Stomach (tissue), 9 donors: ENCODE data around the gene TMEFF2. TPM values are rescaled to one million over a fixed set of nuclear protein-coding genes. Genes with fewer than 3 reads are reported as not detected.
A peak's percentile ranks its signal among the peaks of the same experiment; 100 is the strongest.

Experiments
- DNase-seq, 2 donors: peaks; one replicate each; pipeline versions ENCODE4 v3.0.0 to v3.0.0-alpha.2; 2013 to 2019
- H3K27ac ChIP-seq, 5 donors: fragments of 200-600 bp in 4 of 5; sonication (generic) in 4 of 5; one replicate each; pipeline ENCODE4 v1.5.1; 2013 to 2019; ENCODE audit warnings: mild to moderate bottlenecking in 1 of 5, moderate library complexity in 1 of 5
- H3K27me3 ChIP-seq, 3 donors: fragments of 200-600 bp; sonication (generic); one replicate each; pipeline ENCODE4 v1.5.1; 2017 to 2019; ENCODE audit warnings: mixed run types in 1 of 3
- H3K36me3 ChIP-seq, 4 donors: fragments of 200-600 bp; sonication (generic); 1 replicate in 3 of 4; 2 replicates in 1 of 4; pipeline ENCODE4 v1.5.1; 2016 to 2019
- H3K4me1 ChIP-seq, 4 donors: fragments of 200-600 bp; sonication (generic); one replicate each; pipeline ENCODE4 v1.5.1; 2016 to 2019
- H3K4me3 ChIP-seq, 4 donors: fragments of 200-600 bp; sonication (generic) in 3 of 4; one replicate each; pipeline ENCODE4 v1.5.1; 2016 to 2019; ENCODE audit warnings: mild to moderate bottlenecking in 1 of 4
- H3K9me3 ChIP-seq, 4 donors: fragments of 200-600 bp; sonication (generic); one replicate each; pipeline ENCODE4 v1.5.1; 2016 to 2019
- CTCF ChIP-seq, 7 experiments: fragments of 450-650 bp in 4 of 7; fragments of 200-600 bp in 3 of 7; sonication (generic) in 3 of 7; IDR thresholded peaks; one replicate each; pipeline ENCODE4 v1.5.1; 2016 to 2019; ENCODE audit warnings: antibody characterized with exemption in 7 of 7, control low read depth in 2 of 7, mild to moderate bottlenecking in 1 of 7
- EP300 ChIP-seq: sonication (generic); formaldehyde crosslinking; IDR thresholded peaks from one replicate; pipeline ENCODE4 v1.6.1; 2017; ENCODE audit warnings: antibody characterized with exemption
- POLR2A ChIP-seq, 4 donors: fragments of 450-650 bp; IDR thresholded peaks; one replicate each; pipeline ENCODE4 v1.6.1; 2016; ENCODE audit warnings: antibody characterized with exemption in 4 of 4, control low read depth in 2 of 4, mild to moderate bottlenecking in 1 of 4, moderate library complexity in 1 of 4
- POLR2AphosphoS5 ChIP-seq, 3 donors: sonication (generic); formaldehyde crosslinking; IDR thresholded peaks; one replicate each; pipeline ENCODE4 v1.6.1; 2016; ENCODE audit warnings: antibody characterized with exemption in 3 of 3
- WGBS, 5 donors: extraction: QIAGEN DNeasy Blood & Tissue Kit in 3 of 5; methylation state at CpG; one replicate each; pipeline versions ENCODE4 v1.1.5 to v1.1.7; 2013 to 2018; 5-methylcytosine and 5-hydroxymethylcytosine counted together
- intact Hi-C: fragments of 100-400 bp; cut with DNase I; formaldehyde crosslinking; loops from one replicate; pipeline ENCODE4 v1.15.1; 2023; ENCODE audit warnings: low total_unique reads
- polyA plus RNA-seq, 3 donors: library from polyadenylated mRNA; stranded (reverse); fragments of 200-250 nt; gene quantifications; one replicate each; pipeline ENCODE4 v1.2.3, GENCODE V29; 2013
- total RNA-seq, 5 donors: library from RNA; depleted of rRNA; stranded (reverse); fragments of >200 nt; gene quantifications; one replicate each; pipeline versions ENCODE4 v1.1.0 to v1.2.3, GENCODE V29; 2014 to 2016
- donor health status: healthy with polysubstance abuse.
- donor health status: Bipolar disorder and iron deficiency.
- donor health status: healthy.

The TMEFF2 gene
- total and polyA plus RNA-seq, 8 donors: 0.23 to 0.50 (median 0.37) TPM; not detected in 3

- DNase-seq: peak in 1 of 2 donors; percentile 28
- no peaks in the 10 kb centered on the region for H3K27me3 ChIP-seq
- H3K27ac ChIP-seq: no peak overlapping the region
- H3K9me3 ChIP-seq: no peaks in the 10 kb centered on the region
- 40 to 47% (median 45%) methylated on average over 7 of the region's 7 CpGs for WGBS, 5 donors
- H3K4me3 ChIP-seq: no peak overlapping the region
- H3K36me3 ChIP-seq: no peaks in the 10 kb centered on the region
- no peak for TF ChIP-seq POLR2AphosphoS5 (IDR thresholded peaks at IDR 0.05)
- no peak for TF ChIP-seq POLR2A (IDR thresholded peaks at IDR 0.05)
- TF ChIP-seq CTCF (IDR thresholded peaks at IDR 0.05): no peak
- TF ChIP-seq EP300: no peak
- intact Hi-C loops: no loop called here
- H3K4me1 ChIP-seq: peaks cover 0 to 28% (median 5%) of the 10 kb centered on the region in 4 donors
Observed at GRCh38 chr2:191957996-191958860, 236.5 kb downstream of the TMEFF2 start.

GRCh38 chr2:191954451-191954850 lies 240.3 kb downstream of the TMEFF2 start:
- intact Hi-C loops: no loop called here
- TF ChIP-seq POLR2A (IDR thresholded peaks at IDR 0.05) (no peak), CTCF (IDR thresholded peaks at IDR 0.05) (no peak), EP300 (no peak), POLR2AphosphoS5 (IDR thresholded peaks at IDR 0.05) (no peak)
- 42 to 77% (median 62%) methylated on average over 2 of the region's 2 CpGs for WGBS, 5 donors
- H3K9me3 ChIP-seq: no peaks in the 10 kb centered on the region
- H3K27me3 ChIP-seq: no peaks in the 10 kb centered on the region
- H3K4me3 ChIP-seq: no peak overlapping the region
- DNase-seq: no peak
- no peak overlapping the region for H3K27ac ChIP-seq
- peaks cover 0 to 21% (median 2%) of the 10 kb centered on the region in 4 donors for H3K4me1 ChIP-seq
- H3K36me3 ChIP-seq: no peaks in the 10 kb centered on the region

GRCh38 chr2:191952515-191953270 lies 242.0 kb downstream of the TMEFF2 start:
- Histone ChIP-seq H3K4me3 (no peak overlapping the region), H3K27ac (no peak overlapping the region), H3K9me3 (no peaks in the 10 kb centered on the region), H3K4me1 (peaks cover 0 to 9% (median 0%) of the 10 kb centered on the region in 4 donors), H3K36me3 (no peaks in the 10 kb centered on the region), H3K27me3 (no peaks in the 10 kb centered on the region)
- intact Hi-C loops: no loop called here
- no peak for TF ChIP-seq CTCF (IDR thresholded peaks at IDR 0.05)
- no peak for TF ChIP-seq POLR2AphosphoS5 (IDR thresholded peaks at IDR 0.05)
- no peak for TF ChIP-seq POLR2A (IDR thresholded peaks at IDR 0.05)
- TF ChIP-seq EP300: no peak
- 80 to 89% (median 86%) methylated on average over 8 of the region's 8 CpGs for WGBS, 5 donors
- DNase-seq: no peak

- TF ChIP-seq POLR2A (IDR thresholded peaks at IDR 0.05): no peak
- no peak for TF ChIP-seq CTCF (IDR thresholded peaks at IDR 0.05)
- no peak for TF ChIP-seq POLR2AphosphoS5 (IDR thresholded peaks at IDR 0.05)
- TF ChIP-seq EP300: no peak
- no peak for DNase-seq
- intact Hi-C loops: no loop called here
- Histone ChIP-seq H3K9me3 (no peaks in the 10 kb centered on the region), H3K4me3 (no peak overlapping the region), H3K27me3 (no peaks in the 10 kb centered on the region), H3K27ac (no peak overlapping the region), H3K36me3 (no peaks in the 10 kb centered on the region), H3K4me1 (peaks cover 0 to 7% (median 0%) of the 10 kb centered on the region in 4 donors)
- 88 to 100% (median 94%) methylated on average over 1 of the region's 1 CpG for WGBS, 5 donors
Observed at GRCh38 chr2:191951832-191952231, 242.9 kb downstream of the TMEFF2 start.
